CD4-positive, alpha-beta T cell (primary cell): ENCODE results near the gene PRR14. TPM values are rescaled to one million over a fixed set of nuclear protein-coding genes. Genes with fewer than 3 reads are reported as not detected.

Experiments
- ATAC-seq: fragments of 200-7000 bp; cut with Tn5 transposase; one replicate; pipeline ENCODE4 v1.10.0; 2022; ENCODE audit warnings: mild to moderate bottlenecking; ENCODE audit not compliant: poor library complexity
- CTCF ChIA-PET: fragments of 350-600 bp; sonication (Branson Sonifier 250); formaldehyde crosslinking; loops from one replicate; lab custom pipeline; 2021; ENCODE audit warnings: antibody characterized with exemption, inconsistent platforms; lab: Charles Lee
- POLR2A ChIA-PET: fragments of 350-600 bp; sonication (Branson Sonifier 250); formaldehyde crosslinking; loops from one replicate; lab custom pipeline; 2021; ENCODE audit warnings: antibody characterized with exemption, inconsistent platforms; lab: Charles Lee
- DNase-seq, 14 experiments: peaks; one replicate each; pipeline ENCODE4 v3.0.0-alpha.2; 2013 to 2020; ENCODE audit warnings: mixed read lengths in 2 of 14
- H3K27ac ChIP-seq, 2 donors: one replicate each; pipeline versions ENCODE4 v1.5.1 to v1.7.0; 2013; ENCODE audit warnings: low read length in 2 of 2, low read depth in 1 of 2, mild to moderate bottlenecking in 1 of 2
- H3K27me3 ChIP-seq, 2 experiments: 1 replicate in 1 of 2; 2 replicates in 1 of 2; pipeline versions ENCODE4 v1.6.1 to v1.7.0; 2013; ENCODE audit warnings: low read length in 2 of 2, control low read depth in 1 of 2, mild to moderate bottlenecking in 1 of 2, moderate library complexity in 1 of 2; ENCODE audit not compliant: insufficient read depth in 2 of 2, control insufficient read depth in 1 of 2
- H3K36me3 ChIP-seq: one replicate; pipeline ENCODE4 v1.6.1; 2013; ENCODE audit warnings: low read length, control low read depth; ENCODE audit not compliant: insufficient read depth
- H3K4me1 ChIP-seq: one replicate; pipeline ENCODE4 v1.6.1; 2013; ENCODE audit warnings: low read length, control low read depth; ENCODE audit not compliant: insufficient read depth
- H3K4me3 ChIP-seq: one replicate; pipeline ENCODE4 v1.5.1; 2013; ENCODE audit warnings: mild to moderate bottlenecking, low read length, moderate library complexity
- H3K9me3 ChIP-seq, 2 experiments: 1 replicate in 1 of 2; 2 replicates in 1 of 2; pipeline versions ENCODE4 v1.6.1 to v1.7.0; 2013; ENCODE audit warnings: low read length in 2 of 2, mild to moderate bottlenecking in 2 of 2, control low read depth in 1 of 2, moderate library complexity in 1 of 2; ENCODE audit not compliant: control insufficient read depth in 1 of 2, insufficient read depth in 1 of 2
- H3K27ac Mint-ChIP-seq: one replicate; pipeline ENCODE4 v1.8.0; 2020; ENCODE audit warnings: mixed read lengths
- H3K27me3 Mint-ChIP-seq: one replicate; pipeline ENCODE4 v1.8.0; 2021; ENCODE audit warnings: mixed read lengths
- H3K36me3 Mint-ChIP-seq: one replicate; pipeline ENCODE4 v1.8.0; 2021; ENCODE audit warnings: low read depth, mixed read lengths
- H3K4me1 Mint-ChIP-seq: one replicate; pipeline ENCODE4 v1.8.0; 2021; ENCODE audit warnings: low read depth, mixed read lengths
- H3K4me3 Mint-ChIP-seq: one replicate; pipeline ENCODE4 v1.8.0; 2020; ENCODE audit warnings: mild to moderate bottlenecking, mixed read lengths
- H3K9me3 Mint-ChIP-seq: one replicate; pipeline ENCODE4 v1.8.0; 2020; ENCODE audit warnings: mixed read lengths
- CTCF ChIP-seq: fragments of 200-600 bp; IDR thresholded peaks from one replicate; pipeline ENCODE4 v1.8.0; 2022; ENCODE audit warnings: antibody characterized with exemption, mild to moderate bottlenecking
- intact Hi-C, 2 experiments: fragments of 100-400 bp; cut with DNase I in 1 of 2; cut with micrococcal nuclease in 1 of 2; formaldehyde crosslinking; loops; one replicate each; pipeline versions ENCODE4 v1.15.1 to v1.9.0; 2023 to 2025; cut with DNase I, micrococcal nuclease
- total RNA-seq, 174 experiments: library from RNA in 2 of 174; stranded (reverse) in 2 of 174; gene quantifications; one replicate each; pipeline ENCODE4 v1.2.3 and lab custom pipeline; 2021 to 2026

PRR14 gene
- total RNA-seq, 2 experiments from 2014 or later, result 50.2 to 51.7 TPM

GRCh38 chr16:30620169-30620568, 30.6 kb upstream of the PRR14 start:
- CTCF ChIA-PET, result no interaction called here

GRCh38 chr16:30621765-30622164, 29.0 kb upstream of the PRR14 start:
- no peak for ATAC-seq
- no peaks in the 10 kb centered on the region for H3K27me3 Mint-ChIP-seq

More at GRCh38 chr16:30620169-30620568, 30.6 kb upstream of the PRR14 start:
- Histone ChIP-seq H3K36me3 (no peaks in the 10 kb centered on the region), H3K4me1 (no peaks in the 10 kb centered on the region), H3K27ac (no peak overlapping the region), H3K9me3 (peaks cover 0 to 3% of the 10 kb centered on the region in 2 experiments), H3K27me3 (no peaks in the 10 kb centered on the region), H3K4me3 (no peak overlapping the region)
- H3K4me1 Mint-ChIP-seq, result no peaks in the 10 kb centered on the region
- no peak overlapping the region for H3K27ac Mint-ChIP-seq
- no peaks in the 10 kb centered on the region for H3K9me3 Mint-ChIP-seq
- no peak for DNase-seq
- H3K27me3 Mint-ChIP-seq, result no peaks in the 10 kb centered on the region
- no peak for TF ChIP-seq CTCF
- ATAC-seq, result no peak
- H3K4me3 Mint-ChIP-seq, result no peak overlapping the region
- POLR2A ChIA-PET, result interaction anchor here (1.0 to 1.2 kb wide), 2 partner anchors 8 to 10 kb away, joined by 3 to 4 read pairs; partner anchors contain the start of gene ZNF689
- no peaks in the 10 kb centered on the region for H3K36me3 Mint-ChIP-seq
- intact Hi-C loops, result no loop called here

GRCh38 chr16:30622455-30623032, 28.2 kb upstream of the PRR14 start:
- H3K9me3 ChIP-seq, result peaks cover 0 to 3% of the 10 kb centered on the region in 2 experiments
- no peaks in the 10 kb centered on the region for H3K4me1 Mint-ChIP-seq
- DNase-seq (no peak), ATAC-seq (no peak)
- H3K9me3 Mint-ChIP-seq, result no peaks in the 10 kb centered on the region
- no peak overlapping the region for H3K27ac Mint-ChIP-seq
- no peaks in the 10 kb centered on the region for H3K36me3 ChIP-seq
- no peaks in the 10 kb centered on the region for H3K4me1 ChIP-seq
- intact Hi-C loops, result no loop called here
- ChIA-PET POLR2A (no interaction called here), CTCF (interaction anchor here (0.6 kb wide), 1 partner anchor 42 kb away, joined by 3 read pairs; no protein-coding TSS in a partner anchor)
- H3K4me3 Mint-ChIP-seq, result no peak overlapping the region
- H3K27me3 Mint-ChIP-seq, result no peaks in the 10 kb centered on the region
- H3K27me3 ChIP-seq, result no peaks in the 10 kb centered on the region
- H3K4me3 ChIP-seq, result no peak overlapping the region
- TF ChIP-seq CTCF, result no peak
- H3K36me3 Mint-ChIP-seq, result no peaks in the 10 kb centered on the region
- no peak overlapping the region for H3K27ac ChIP-seq

More at GRCh38 chr16:30621765-30622164, 29.0 kb upstream of the PRR14 start:
- peaks cover 0 to 3% of the 10 kb centered on the region in 2 experiments for H3K9me3 ChIP-seq
- Mint-ChIP-seq H3K36me3 (no peaks in the 10 kb centered on the region), H3K4me1 (no peaks in the 10 kb centered on the region), H3K4me3 (no peak overlapping the region), H3K27ac (no peak overlapping the region), H3K9me3 (no peaks in the 10 kb centered on the region)
- no peak for DNase-seq
- no peaks in the 10 kb centered on the region for H3K36me3 ChIP-seq
- POLR2A ChIA-PET, result no interaction called here
- H3K4me1 ChIP-seq, result no peaks in the 10 kb centered on the region
- TF ChIP-seq CTCF, result no peak
- CTCF ChIA-PET, result no interaction called here
- H3K4me3 ChIP-seq, result no peak overlapping the region
- no peaks in the 10 kb centered on the region for H3K27me3 ChIP-seq
- intact Hi-C loops, result no loop called here
- no peak overlapping the region for H3K27ac ChIP-seq
